NCI-H524 treated with DMSO at 0.1 percent for 48 hours (cell line): ENCODE measurements around the gene POLR2A.
A peak's percentile ranks its signal among the peaks of the same experiment; 100 is the strongest.
"Not testable (repeated sequence)": the region's sequence is repeated elsewhere in the genome, so short reads cannot be mapped to it uniquely, and the experiment has no call there.

ENCODE experiments used
- DNase-seq: peaks from one replicate; lab custom pipeline; 2025; lab: John Stamatoyannopoulos, UW

POLR2A gene

GRCh38 chr17:7479213-7480088 is 4.7 kb upstream of the POLR2A start, which contains the start of gene ZBTB4:
Gene ZBTB4 (minus strand): TSS chr17:7479631. CDS start chr17:7466801, 12,830 bp downstream.
- no peak for DNase-seq

GRCh38 chr17:7480089-7480384 is 4.1 kb upstream of the POLR2A start:
- DNase-seq = no peak

GRCh38 chr17:7481275-7481674 is 2.9 kb upstream of the POLR2A start, which contains the start of gene SLC35G6:
Gene SLC35G6 (plus strand): TSS chr17:7481446. CDS start chr17:7481517, 71 bp downstream.
- not testable (repeated sequence) for DNase-seq

- DNase-seq = not testable (repeated sequence)
Observed at GRCh38 chr17:7481842-7482741, 2.1 kb upstream of the POLR2A start.

- not testable (repeated sequence) for DNase-seq
Observed at GRCh38 chr17:7482742-7483088, 1.5 kb upstream of the POLR2A start.

GRCh38 chr17:7483255-7484066 is 705 bp upstream of the POLR2A start:
- peak; percentile 20 for DNase-seq

GRCh38 chr17:7484919-7485377 is 782 bp downstream of the POLR2A start:
- DNase-seq = no peak

GRCh38 chr17:7486181-7486580 is 2.0 kb downstream of the POLR2A start:
- no peak for DNase-seq

- no peak for DNase-seq
Observed at GRCh38 chr17:7490144-7490543, 6.0 kb downstream of the POLR2A start.

GRCh38 chr17:7491583-7491982 is 7.4 kb downstream of the POLR2A start:
- DNase-seq = no peak

- no peak for DNase-seq
Observed at GRCh38 chr17:7493941-7494340, 9.8 kb downstream of the POLR2A start.

GRCh38 chr17:7495906-7496434 is 11.8 kb downstream of the POLR2A start:
- DNase-seq = no peak

- DNase-seq = no peak
Observed at GRCh38 chr17:7496470-7497183, 12.5 kb downstream of the POLR2A start.

- no peak for DNase-seq
Observed at GRCh38 chr17:7497228-7497627, 13.1 kb downstream of the POLR2A start.

- no peak for DNase-seq
Observed at GRCh38 chr17:7497636-7498035, 13.5 kb downstream of the POLR2A start.

GRCh38 chr17:7499161-7499560 is 15.0 kb downstream of the POLR2A start:
- no peak for DNase-seq

- DNase-seq = no peak
Observed at GRCh38 chr17:7501729-7502128, 17.6 kb downstream of the POLR2A start.

- no peak for DNase-seq
Observed at GRCh38 chr17:7502171-7502847, 18.1 kb downstream of the POLR2A start.

GRCh38 chr17:7502987-7503386 is 18.8 kb downstream of the POLR2A start:
- no peak for DNase-seq

GRCh38 chr17:7503521-7503920 is 19.4 kb downstream of the POLR2A start:
- no peak for DNase-seq
